D721Med (cell line): ENCODE measurements around the gene PNP.

Experiments
- DNase-seq: peaks from one replicate; pipeline ENCODE4 v3.0.0; 2011; ENCODE audit warnings: low spot score; ENCODE audit not compliant: insufficient read length
- FAIRE-seq: peaks from 2 replicates; lab custom pipeline; 2011; peaks lifted over from hg19 to GRCh38; lab: Jason Lieb, UNC
- CTCF ChIP-seq: IDR thresholded peaks from 2 replicates; pipeline ENCODE4 v1.5.1; 2012; ENCODE audit warnings: mild to moderate bottlenecking, control low read depth; ENCODE audit not compliant: insufficient read depth; ENCODE audit errors: missing control alignments

Gene PNP

DNA sequence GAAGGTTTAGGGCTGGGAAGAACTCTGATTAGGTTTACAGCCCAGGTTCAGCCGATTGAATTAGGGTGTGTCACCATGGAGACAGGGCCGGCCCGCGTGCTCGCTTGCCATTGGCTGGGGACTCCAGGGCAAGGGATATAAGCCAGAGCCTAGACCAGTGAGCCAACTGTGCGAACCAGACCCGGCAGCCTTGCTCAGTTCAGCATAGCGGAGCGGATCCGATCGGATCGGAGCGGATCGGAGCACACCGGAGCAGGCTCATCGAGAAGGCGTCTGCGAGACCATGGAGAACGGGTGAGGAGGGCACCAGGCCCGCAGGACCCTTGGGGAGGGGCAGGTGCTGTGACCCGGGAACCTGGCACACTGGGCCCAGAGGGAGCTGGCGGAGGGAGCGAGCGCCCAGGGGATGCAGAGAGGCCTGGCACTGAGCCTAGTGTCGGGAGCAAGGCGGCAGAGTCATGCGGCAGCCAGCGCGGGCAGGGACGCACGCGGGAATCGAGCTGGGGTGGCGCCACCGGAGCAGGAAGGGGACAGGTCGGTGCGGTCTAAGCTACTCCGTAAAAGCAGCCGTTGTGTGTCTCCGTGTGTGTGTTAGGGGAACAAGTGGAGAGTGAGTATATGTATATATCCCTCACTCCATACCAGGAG, at the start of gene PNP:
Gene PNP (plus strand): TSS at position 165 of the 648 bp plus-strand sequence. CDS start 119 bp downstream, at position 284.
- no peak for TF ChIP-seq CTCF
- no peak for FAIRE-seq
- DNase-seq, result peak; percentile 96

DNA sequence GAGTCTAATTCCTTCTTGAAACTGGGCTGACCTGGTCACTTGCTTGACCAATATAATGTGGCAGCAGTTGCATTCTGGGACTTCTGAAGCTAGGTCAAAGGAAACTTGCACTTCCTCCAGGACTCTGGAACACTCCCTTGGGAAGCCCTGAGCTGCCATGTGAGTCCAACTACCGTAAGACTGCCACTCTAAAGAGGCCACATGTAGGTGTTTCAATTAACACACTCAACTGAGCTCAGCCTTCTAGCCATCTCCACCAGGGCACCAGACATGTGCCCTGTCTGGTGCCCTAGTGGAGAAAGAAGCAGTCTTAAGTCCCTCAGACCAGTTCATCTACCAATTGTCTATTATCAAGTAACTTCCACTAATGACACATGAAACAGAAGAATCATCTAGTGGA, 49.8 kb upstream of the PNP start:
- no peak for TF ChIP-seq CTCF
- DNase-seq, result no peak
- FAIRE-seq, result no peak

GRCh38 chr14:20421267-20421666, 47.9 kb upstream of the PNP start:
- no peak for TF ChIP-seq CTCF
- no peak for FAIRE-seq
- DNase-seq, result no peak

- no peak for TF ChIP-seq CTCF
- FAIRE-seq (no peak), DNase-seq (no peak)
These were observed 46.3 kb upstream of the PNP start for GRCh38 chr14:20422886-20423285.

GRCh38 chr14:20424851-20425250, 44.4 kb upstream of the PNP start:
- no peak for FAIRE-seq
- no peak for TF ChIP-seq CTCF

GRCh38 chr14:20427231-20428009, 41.8 kb upstream of the PNP start:
- no peak for TF ChIP-seq CTCF
- FAIRE-seq (no peak), DNase-seq (no peak)

More at GRCh38 chr14:20424851-20425250, 44.4 kb upstream of the PNP start:
- no peak for DNase-seq

DNA sequence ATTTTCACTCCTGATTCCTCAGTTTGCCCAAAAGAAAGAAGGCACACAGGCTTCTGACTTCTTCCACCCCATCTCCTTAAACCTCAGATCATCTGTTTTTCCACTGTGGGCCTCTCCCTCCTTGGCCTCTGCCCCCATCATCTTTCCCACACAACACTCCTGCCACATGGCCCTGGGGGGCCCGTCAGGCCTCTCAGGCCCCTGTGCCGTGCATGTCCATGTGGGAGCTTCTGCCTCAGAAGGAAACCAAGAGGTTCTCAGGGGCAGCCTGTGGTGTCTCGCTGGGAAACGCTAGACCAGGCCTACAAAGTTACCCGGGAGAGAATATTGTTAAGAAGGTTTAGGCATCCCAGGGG, 41.2 kb upstream of the PNP start:
- DNase-seq (no peak), FAIRE-seq (no peak)
- TF ChIP-seq CTCF, result no peak
